HG02938 (cell line): ENCODE results near the gene AP3S2.
"Not testable (repeated sequence)": the region's sequence is repeated elsewhere in the genome, so short reads cannot be mapped to it uniquely, and the experiment has no call there.

ENCODE experiments used
- ATAC-seq: cut with Tn5 transposase; IDR thresholded peaks from one replicate; pipeline ENCODE4 v1.9.1; 2021; ENCODE audit warnings: mild to moderate bottlenecking, moderate library complexity; ENCODE audit not compliant: unreplicated experiment

Gene AP3S2

GRCh38 chr15:89783861-89784685, 109.7 kb downstream of the AP3S2 start:
- no peak for ATAC-seq

- no peak for ATAC-seq
Observed at GRCh38 chr15:89783111-89783860, 110.5 kb downstream of the AP3S2 start.

- not testable (repeated sequence) for ATAC-seq
Observed at GRCh38 chr15:89782619-89782950, 111.2 kb downstream of the AP3S2 start.

GRCh38 chr15:89781891-89782618, 111.7 kb downstream of the AP3S2 start:
- no peak for ATAC-seq

GRCh38 chr15:89781055-89781454, 112.7 kb downstream of the AP3S2 start:
- no peak for ATAC-seq

GRCh38 chr15:89780601-89781000, 113.2 kb downstream of the AP3S2 start:
- no peak for ATAC-seq
